ENCODE data around the gene VPS8.
"Not testable (repeated sequence)": the region's sequence is repeated elsewhere in the genome, so short reads cannot be mapped to it uniquely, and the experiment has no call there.

The VPS8 gene

GRCh38 chr3:184899953-184900595 is 88.1 kb downstream of the VPS8 start:
- no peak overlapping the region for H3K9ac ChIP-seq (ENCODE audit: low read length)
- H3K4me1 ChIP-seq (ENCODE audit: control insufficient read depth, insufficient read depth, low read length): no peaks in the 10 kb centered on the region
- no peaks in the 10 kb centered on the region for H3K27me3 ChIP-seq (ENCODE audit: control insufficient read depth, insufficient read depth, low read length)
- peaks cover 3% of the 10 kb centered on the region for H3K36me3 ChIP-seq (ENCODE audit: control insufficient read depth, insufficient read depth, low read length)
- H3K4me3 ChIP-seq (ENCODE audit: low read length): no peak overlapping the region
- no peak overlapping the region for H3K27ac ChIP-seq (ENCODE audit: low read depth, low read length)

- not testable (repeated sequence) for H3K27ac ChIP-seq (ENCODE audit: low read depth, low read length); H3K36me3 ChIP-seq (ENCODE audit: control insufficient read depth, insufficient read depth, low read length); H3K27me3 ChIP-seq (ENCODE audit: control insufficient read depth, insufficient read depth, low read length); H3K9ac ChIP-seq (ENCODE audit: low read length); H3K4me3 ChIP-seq (ENCODE audit: low read length); H3K4me1 ChIP-seq (ENCODE audit: control insufficient read depth, insufficient read depth, low read length)
Measured at GRCh38 chr3:184907031-184907430, 95.1 kb downstream of the VPS8 start.

DNA sequence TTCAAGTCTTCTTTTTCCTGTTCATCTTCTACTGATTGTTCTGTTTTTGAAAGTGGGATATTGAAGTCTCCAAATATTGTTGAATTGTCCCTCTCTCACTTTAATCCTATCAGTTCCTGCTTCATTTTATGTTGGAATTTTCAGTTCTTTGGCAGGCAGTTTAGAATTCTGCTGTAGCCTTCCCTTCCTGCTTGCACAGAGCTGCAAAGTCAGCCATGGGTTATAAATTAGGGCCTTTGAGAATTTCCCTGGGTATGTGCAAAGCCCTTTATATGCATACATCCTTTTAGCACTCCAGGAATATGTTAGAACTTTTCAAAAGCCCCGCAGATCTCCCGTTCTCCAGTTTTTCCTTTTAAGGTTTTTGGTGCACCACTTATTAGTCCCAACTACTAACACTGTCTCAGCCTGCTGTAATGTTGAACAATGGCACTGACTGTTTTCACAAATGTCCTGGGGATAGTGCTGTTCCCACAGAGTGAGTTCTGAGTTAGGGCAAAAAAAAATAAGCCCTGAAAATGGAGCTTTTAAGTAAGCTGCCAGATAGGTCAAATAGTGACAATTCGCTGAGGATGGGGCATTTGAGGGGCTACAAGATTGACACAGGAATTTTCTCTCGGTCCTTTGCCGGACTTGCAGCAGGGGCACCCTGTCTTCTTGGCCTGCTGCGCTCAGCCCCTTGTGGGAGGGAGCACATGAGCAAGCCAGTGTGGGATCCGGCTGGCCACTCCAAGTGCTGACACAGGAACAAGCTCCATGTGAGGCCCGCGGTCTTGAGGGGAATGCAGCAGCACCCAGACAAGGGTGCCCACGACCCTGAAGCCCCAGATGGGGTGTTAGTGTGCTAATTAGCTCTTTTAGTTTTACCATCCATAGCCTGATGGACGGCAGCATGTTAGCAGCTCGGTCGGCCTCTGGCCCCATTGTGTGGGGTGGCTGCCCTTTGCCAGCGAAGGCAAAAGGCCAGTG is 96.0 kb downstream of the VPS8 start:
- Histone ChIP-seq H3K4me3 (ENCODE audit: low read length) (no peak overlapping the region), H3K36me3 (ENCODE audit: control insufficient read depth, insufficient read depth, low read length) (no peaks in the 10 kb centered on the region), H3K9ac (ENCODE audit: low read length) (no peak overlapping the region), H3K27ac (ENCODE audit: low read depth, low read length) (no peak overlapping the region), H3K4me1 (ENCODE audit: control insufficient read depth, insufficient read depth, low read length) (no peaks in the 10 kb centered on the region), H3K27me3 (ENCODE audit: control insufficient read depth, insufficient read depth, low read length) (no peaks in the 10 kb centered on the region)

GRCh38 chr3:184908859-184909258 is 96.9 kb downstream of the VPS8 start:
- no peaks in the 10 kb centered on the region for H3K27me3 ChIP-seq (ENCODE audit: control insufficient read depth, insufficient read depth, low read length)
- H3K36me3 ChIP-seq (ENCODE audit: control insufficient read depth, insufficient read depth, low read length): no peaks in the 10 kb centered on the region
- no peaks in the 10 kb centered on the region for H3K4me1 ChIP-seq (ENCODE audit: control insufficient read depth, insufficient read depth, low read length)
- no peak overlapping the region for H3K4me3 ChIP-seq (ENCODE audit: low read length)
- H3K27ac ChIP-seq (ENCODE audit: low read depth, low read length): no peak overlapping the region
- H3K9ac ChIP-seq (ENCODE audit: low read length): no peak overlapping the region

GRCh38 chr3:184910664-184911063 is 98.7 kb downstream of the VPS8 start:
- Histone ChIP-seq H3K4me3 (ENCODE audit: low read length) (no peak overlapping the region), H3K27ac (ENCODE audit: low read depth, low read length) (no peak overlapping the region), H3K27me3 (ENCODE audit: control insufficient read depth, insufficient read depth, low read length) (no peaks in the 10 kb centered on the region), H3K4me1 (ENCODE audit: control insufficient read depth, insufficient read depth, low read length) (no peaks in the 10 kb centered on the region), H3K9ac (ENCODE audit: low read length) (no peak overlapping the region), H3K36me3 (ENCODE audit: control insufficient read depth, insufficient read depth, low read length) (no peaks in the 10 kb centered on the region)

DNA sequence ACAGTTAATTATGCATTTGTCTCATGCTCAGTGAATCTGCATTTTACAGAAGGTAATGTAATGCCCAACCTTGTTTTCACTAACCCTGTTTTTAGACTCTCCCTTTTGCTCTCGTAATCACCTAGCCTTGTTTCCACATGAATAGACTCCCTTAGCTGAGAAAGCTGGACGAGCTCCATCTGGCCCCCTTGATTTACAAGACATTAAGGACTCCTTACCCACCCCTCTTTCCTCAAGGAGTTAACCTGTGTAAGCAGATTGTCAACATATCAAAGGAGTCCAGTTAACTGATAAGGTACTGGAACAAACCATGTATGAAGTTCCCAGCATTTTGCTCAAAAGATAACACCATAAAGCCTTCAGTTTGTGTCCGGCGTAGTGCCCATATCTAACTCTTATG is 99.6 kb downstream of the VPS8 start:
- Histone ChIP-seq H3K27ac (ENCODE audit: low read depth, low read length) (no peak overlapping the region), H3K9ac (ENCODE audit: low read length) (no peak overlapping the region), H3K4me3 (ENCODE audit: low read length) (no peak overlapping the region), H3K27me3 (ENCODE audit: control insufficient read depth, insufficient read depth, low read length) (no peaks in the 10 kb centered on the region), H3K4me1 (ENCODE audit: control insufficient read depth, insufficient read depth, low read length) (no peaks in the 10 kb centered on the region), H3K36me3 (ENCODE audit: control insufficient read depth, insufficient read depth, low read length) (peaks cover 4% of the 10 kb centered on the region)

DNA sequence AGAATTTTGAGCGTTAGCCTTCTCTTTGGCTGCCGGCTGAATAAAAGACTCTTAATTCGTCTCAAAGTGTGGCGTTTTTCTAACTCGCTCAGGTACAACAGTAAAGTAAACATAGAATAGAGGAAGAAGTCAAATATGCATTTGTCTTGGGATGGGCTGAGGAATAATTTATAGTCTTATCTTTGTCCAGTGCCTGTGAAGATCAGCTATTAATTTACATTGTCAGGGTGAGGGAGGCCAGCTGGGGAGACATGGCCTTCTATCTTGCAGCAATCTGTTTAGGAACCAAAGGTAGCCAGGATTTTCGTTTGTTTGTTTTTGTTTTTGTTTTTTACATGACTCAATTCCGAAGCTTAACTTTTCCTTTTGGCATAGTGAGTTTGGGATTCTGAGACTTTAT is 100.2 kb downstream of the VPS8 start:
- H3K36me3 ChIP-seq (ENCODE audit: control insufficient read depth, insufficient read depth, low read length): peaks cover 4% of the 10 kb centered on the region
- H3K4me1 ChIP-seq (ENCODE audit: control insufficient read depth, insufficient read depth, low read length): no peaks in the 10 kb centered on the region
- H3K27me3 ChIP-seq (ENCODE audit: control insufficient read depth, insufficient read depth, low read length): no peaks in the 10 kb centered on the region
- H3K27ac ChIP-seq (ENCODE audit: low read depth, low read length): no peak overlapping the region
- no peak overlapping the region for H3K4me3 ChIP-seq (ENCODE audit: low read length)
- H3K9ac ChIP-seq (ENCODE audit: low read length): no peak overlapping the region

DNA sequence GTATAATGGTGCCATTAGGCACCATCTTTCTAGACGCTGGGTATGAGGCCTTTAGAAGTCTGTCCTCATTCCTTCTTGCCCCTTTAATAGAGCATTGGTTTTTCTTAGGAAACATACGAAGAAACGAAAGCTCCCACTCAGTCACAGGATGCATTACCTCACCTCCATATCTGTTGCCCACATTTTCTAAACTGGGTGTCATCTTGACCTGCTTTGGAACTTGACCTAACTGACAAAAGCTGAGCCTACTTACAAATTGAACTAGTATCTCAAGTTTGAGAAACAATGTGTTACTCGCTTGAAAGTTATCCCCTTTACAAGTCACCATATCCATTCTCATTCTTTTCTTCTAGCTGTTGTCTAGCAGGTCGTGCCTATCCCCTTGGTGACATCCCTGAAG is 102.7 kb downstream of the VPS8 start:
- H3K27ac ChIP-seq (ENCODE audit: low read depth, low read length): no peak overlapping the region
- H3K27me3 ChIP-seq (ENCODE audit: control insufficient read depth, insufficient read depth, low read length): no peaks in the 10 kb centered on the region
- no peak overlapping the region for H3K9ac ChIP-seq (ENCODE audit: low read length)
- peaks cover 4% of the 10 kb centered on the region for H3K36me3 ChIP-seq (ENCODE audit: control insufficient read depth, insufficient read depth, low read length)
- no peaks in the 10 kb centered on the region for H3K4me1 ChIP-seq (ENCODE audit: control insufficient read depth, insufficient read depth, low read length)
- no peak overlapping the region for H3K4me3 ChIP-seq (ENCODE audit: low read length)

- Histone ChIP-seq H3K9ac (ENCODE audit: low read length) (no peak overlapping the region), H3K4me3 (ENCODE audit: low read length) (no peak overlapping the region), H3K4me1 (ENCODE audit: control insufficient read depth, insufficient read depth, low read length) (no peaks in the 10 kb centered on the region), H3K36me3 (ENCODE audit: control insufficient read depth, insufficient read depth, low read length) (peaks cover 14% of the 10 kb centered on the region), H3K27ac (ENCODE audit: low read depth, low read length) (no peak overlapping the region), H3K27me3 (ENCODE audit: control insufficient read depth, insufficient read depth, low read length) (no peaks in the 10 kb centered on the region)
Measured at GRCh38 chr3:184918750-184919149, 106.8 kb downstream of the VPS8 start.

DNA sequence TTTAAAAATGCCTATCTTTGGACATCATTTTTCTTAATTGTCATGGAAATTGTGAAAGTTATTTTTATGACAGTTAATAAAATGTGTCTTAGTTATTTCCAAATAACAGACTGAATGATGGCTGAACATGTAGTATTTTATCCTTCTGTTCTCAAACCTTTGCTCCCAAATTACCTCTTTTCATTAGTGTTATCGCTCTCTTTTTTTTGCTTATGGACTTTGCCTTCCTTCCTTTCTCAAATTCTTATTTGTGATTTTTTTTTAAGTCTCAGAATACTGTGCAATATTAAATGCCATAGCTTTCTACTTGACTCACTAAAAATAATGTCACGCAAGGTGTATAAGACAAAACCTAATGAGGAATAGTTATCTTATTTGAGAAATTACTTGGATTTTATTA is 107.7 kb downstream of the VPS8 start:
- H3K4me1 ChIP-seq (ENCODE audit: control insufficient read depth, insufficient read depth, low read length): no peaks in the 10 kb centered on the region
- no peaks in the 10 kb centered on the region for H3K27me3 ChIP-seq (ENCODE audit: control insufficient read depth, insufficient read depth, low read length)
- no peak overlapping the region for H3K4me3 ChIP-seq (ENCODE audit: low read length)
- H3K9ac ChIP-seq (ENCODE audit: low read length): no peak overlapping the region
- peaks cover 14% of the 10 kb centered on the region for H3K36me3 ChIP-seq (ENCODE audit: control insufficient read depth, insufficient read depth, low read length)
- H3K27ac ChIP-seq (ENCODE audit: low read depth, low read length): no peak overlapping the region

DNA sequence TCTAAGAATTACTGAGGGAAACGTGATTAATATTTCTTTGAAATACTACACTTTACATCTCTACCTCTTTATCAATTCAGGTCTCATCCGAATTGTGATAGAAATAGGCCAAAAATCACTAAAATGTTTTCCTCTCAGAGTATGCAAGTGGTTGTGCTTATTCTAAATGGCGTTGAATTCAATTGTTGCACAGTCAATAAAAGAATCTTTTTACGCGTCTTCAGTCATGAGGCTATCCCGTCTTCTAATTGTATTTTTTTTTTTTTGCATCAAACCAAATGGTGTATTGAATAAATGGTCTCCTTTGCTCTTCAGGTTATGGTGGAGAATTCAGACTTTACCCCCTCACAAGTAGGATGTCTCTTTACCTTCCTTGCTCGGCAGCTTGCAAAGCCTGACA is 112.6 kb downstream of the VPS8 start:
- no peaks in the 10 kb centered on the region for H3K4me1 ChIP-seq (ENCODE audit: control insufficient read depth, insufficient read depth, low read length)
- H3K27me3 ChIP-seq (ENCODE audit: control insufficient read depth, insufficient read depth, low read length): no peaks in the 10 kb centered on the region
- no peak overlapping the region for H3K4me3 ChIP-seq (ENCODE audit: low read length)
- H3K27ac ChIP-seq (ENCODE audit: low read depth, low read length): no peak overlapping the region
- H3K9ac ChIP-seq (ENCODE audit: low read length): no peak overlapping the region
- H3K36me3 ChIP-seq (ENCODE audit: control insufficient read depth, insufficient read depth, low read length): peaks cover 11% of the 10 kb centered on the region

DNA sequence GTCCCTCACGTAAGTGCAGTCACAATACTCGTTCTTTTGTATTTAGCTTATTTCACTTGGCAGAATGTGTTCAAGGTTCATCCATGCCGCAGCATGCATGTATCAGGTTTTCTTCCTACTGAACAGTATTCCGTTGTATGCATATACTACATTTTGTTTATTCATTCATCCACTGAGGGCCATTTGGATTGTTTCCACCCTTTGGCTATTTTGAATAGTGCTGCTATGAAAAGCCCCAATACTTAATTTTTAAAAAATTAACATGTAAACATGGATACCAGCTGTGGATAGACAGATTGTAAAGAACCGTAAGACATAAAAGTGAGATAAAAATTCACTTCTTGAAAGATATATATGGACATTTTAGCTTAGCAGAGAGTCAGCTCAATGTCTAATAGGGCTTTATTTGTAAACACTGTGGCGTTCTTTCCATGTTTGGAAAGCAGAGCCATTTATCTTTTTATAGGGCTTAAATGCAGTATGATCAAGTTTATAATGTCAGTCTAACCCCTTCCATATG is 115.9 kb downstream of the VPS8 start:
- Histone ChIP-seq H3K4me3 (ENCODE audit: low read length) (no peak overlapping the region), H3K27ac (ENCODE audit: low read depth, low read length) (no peak overlapping the region), H3K27me3 (ENCODE audit: control insufficient read depth, insufficient read depth, low read length) (no peaks in the 10 kb centered on the region), H3K36me3 (ENCODE audit: control insufficient read depth, insufficient read depth, low read length) (peaks cover 2% of the 10 kb centered on the region), H3K9ac (ENCODE audit: low read length) (no peak overlapping the region), H3K4me1 (ENCODE audit: control insufficient read depth, insufficient read depth, low read length) (no peaks in the 10 kb centered on the region)
